GM23338 (cell line): ENCODE data around the gene ATXN7L1. TPM values are rescaled to one million over a fixed set of nuclear protein-coding genes. Genes with fewer than 3 reads are reported as not detected.

Experiments
- ATAC-seq: fragments of 200-7000 bp; cut with Tn5 transposase; 3 replicates; pipeline ENCODE4 v1.9.1; 2020
- DNase-seq: peaks from one replicate; pipeline ENCODE4 v3.0.0-alpha.2; 2015; ENCODE audit warnings: low spot score
- H2AFZ ChIP-seq: fragments of 200-600 bp; sonication (generic); 2 replicates; pipeline ENCODE4 v1.8.0; 2016; ENCODE audit warnings: antibody characterized with exemption, mild to moderate bottlenecking, moderate library complexity
- H3F3A ChIP-seq: fragments of 200-600 bp; sonication (generic); replicated peaks from 2 replicates; pipeline ENCODE4 v1.8.0; 2017; ENCODE audit warnings: antibody characterized with exemption, mixed run types, low read depth
- H3K27ac ChIP-seq: fragments of 200-600 bp; sonication (generic); 2 replicates; pipeline ENCODE4 v1.6.1; 2016; ENCODE audit warnings: low read depth
- H3K27me3 ChIP-seq: fragments of 200-600 bp; sonication (generic); 2 replicates; pipeline ENCODE4 v1.8.0; 2016; ENCODE audit warnings: mild to moderate bottlenecking, mixed run types, moderate library complexity; ENCODE audit not compliant: insufficient read depth
- H3K36me3 ChIP-seq: fragments of 200-600 bp; sonication (generic); 2 replicates; pipeline ENCODE4 v1.8.0; 2016; ENCODE audit warnings: mild to moderate bottlenecking; ENCODE audit not compliant: insufficient read depth
- H3K4me1 ChIP-seq: fragments of 200-600 bp; sonication (generic); 2 replicates; pipeline ENCODE4 v1.8.0; 2016; ENCODE audit warnings: mild to moderate bottlenecking, moderate library complexity; ENCODE audit not compliant: insufficient read depth
- H3K4me2 ChIP-seq: fragments of 200-600 bp; sonication (generic); 2 replicates; pipeline ENCODE4 v1.7.1; 2017; ENCODE audit warnings: mixed run types
- H3K4me3 ChIP-seq: fragments of 200-600 bp; sonication (generic); 2 replicates; pipeline ENCODE4 v1.6.1; 2016; ENCODE audit warnings: mixed run types
- H3K79me2 ChIP-seq: fragments of 200-600 bp; sonication (generic); replicated peaks from 2 replicates; pipeline ENCODE4 v1.8.0; 2017; ENCODE audit warnings: mild to moderate bottlenecking; ENCODE audit not compliant: insufficient read depth
- H3K9me2 ChIP-seq: fragments of 200-600 bp; sonication (generic); 2 replicates; pipeline ENCODE4 v1.8.0; 2017; ENCODE audit not compliant: insufficient read depth
- H4K20me1 ChIP-seq: fragments of 200-600 bp; sonication (generic); replicated peaks from 2 replicates; pipeline ENCODE4 v1.8.0; 2017; ENCODE audit warnings: mild to moderate bottlenecking; ENCODE audit not compliant: insufficient read depth
- H3K27ac Mint-ChIP-seq: 2 replicates; pipeline ENCODE4 v1.8.0; 2020; ENCODE audit warnings: inconsistent platforms, mild to moderate bottlenecking, moderate library complexity, mixed read lengths
- H3K27me3 Mint-ChIP-seq: 3 replicates; pipeline ENCODE4 v1.8.0; 2022; ENCODE audit warnings: low read depth, mild to moderate bottlenecking, moderate library complexity, mixed read lengths, inconsistent platforms; ENCODE audit not compliant: insufficient read depth, poor library complexity
- H3K36me3 Mint-ChIP-seq: 3 replicates; pipeline ENCODE4 v1.8.0; 2021; ENCODE audit warnings: low read depth, mild to moderate bottlenecking, inconsistent platforms, moderate library complexity, mixed read lengths
- H3K4me1 Mint-ChIP-seq: 3 replicates; pipeline ENCODE4 v1.8.0; 2020; ENCODE audit warnings: mild to moderate bottlenecking, inconsistent platforms, mixed read lengths
- H3K4me3 Mint-ChIP-seq: 3 replicates; pipeline ENCODE4 v1.8.0; 2021; ENCODE audit warnings: moderate library complexity, mild to moderate bottlenecking, inconsistent platforms, mixed read lengths
- H3K9me3 Mint-ChIP-seq: 3 replicates; pipeline ENCODE4 v1.8.0; 2020; ENCODE audit warnings: moderate library complexity, mild to moderate bottlenecking, inconsistent platforms, mixed read lengths
- CREB1 ChIP-seq: fragments of 250-450 bp; sonication (Bioruptor Pico); IDR thresholded peaks from 2 replicates; pipeline ENCODE4 v1.5.0; 2020; ENCODE audit warnings: low read depth, mild to moderate bottlenecking, moderate library complexity
- CTCF ChIP-seq, 2 experiments: fragments of 200-600 bp in 1 of 2; sonication (generic) in 1 of 2; conservative IDR thresholded peaks; 2 replicates each; pipeline versions ENCODE4 v1.5.1 to v1.6.1; 2016 to 2017; ENCODE audit warnings: antibody characterized with exemption in 2 of 2, low read depth in 2 of 2, mild to moderate bottlenecking in 2 of 2, moderate library complexity in 1 of 2
- EZH2 ChIP-seq: fragments of 200-600 bp; sonication (generic); IDR thresholded peaks from one replicate; pipeline ENCODE4 v1.8.0; 2017; ENCODE audit warnings: antibody characterized with exemption, mild to moderate bottlenecking, low read depth; ENCODE audit not compliant: unreplicated experiment
- EZH2phosphoT487 ChIP-seq: fragments of 200-600 bp; sonication (generic); IDR thresholded peaks from one replicate; pipeline ENCODE4 v1.8.1; 2018; ENCODE audit warnings: antibody characterized with exemption; ENCODE audit not compliant: unreplicated experiment
- JUNB ChIP-seq: IDR thresholded peaks from one replicate; pipeline ENCODE4 v1.6.1; 2016; ENCODE audit warnings: antibody characterized with exemption; ENCODE audit not compliant: unreplicated experiment
- NANOG ChIP-seq: IDR thresholded peaks from 2 replicates; pipeline ENCODE4 v1.6.1; 2016; ENCODE audit warnings: antibody characterized with exemption, borderline replicate concordance
- POLR2AphosphoS5 ChIP-seq: IDR thresholded peaks from 2 replicates; pipeline ENCODE4 v1.6.1; 2016; ENCODE audit warnings: antibody characterized with exemption, low read depth
- REST ChIP-seq: IDR thresholded peaks from one replicate; pipeline ENCODE4 v1.6.1; 2018; ENCODE audit warnings: antibody characterized with exemption; ENCODE audit not compliant: unreplicated experiment
- STAT1 ChIP-seq: IDR thresholded peaks from one replicate; pipeline ENCODE4 v1.6.1; 2016; ENCODE audit warnings: antibody characterized with exemption; ENCODE audit not compliant: unreplicated experiment
- ZNF114 ChIP-seq: fragments of 250-450 bp; sonication (Bioruptor Pico); IDR thresholded peaks from 2 replicates; pipeline ENCODE4 v1.5.0; 2020; ENCODE audit warnings: mild to moderate bottlenecking, moderate library complexity
- ZNF331 ChIP-seq: fragments of 250-450 bp; sonication (Bioruptor Pico); IDR thresholded peaks from 2 replicates; pipeline ENCODE4 v1.5.0; 2020; ENCODE audit warnings: low read depth, mild to moderate bottlenecking, moderate library complexity
- polyA plus RNA-seq: library from polyadenylated mRNA; unstranded; fragments of >200 nt; fragmentation: Nextera tagmentation; extraction: Ambion mirVana; gene quantifications from 2 replicates; pipeline ENCODE4 v1.2.1, GENCODE V29; 2016
- total RNA-seq: library from RNA; depleted of rRNA; stranded (reverse); fragments of >200 nt; shearing (Covaris generic); gene quantifications from 2 replicates; pipeline ENCODE4 v1.2.3, GENCODE V29; 2014
- TF ChIP-seq, protein P1 (sequence below): IDR thresholded peaks from 2 replicates; pipeline ENCODE4 v1.6.1; 2016; ENCODE audit warnings: antibody characterized with exemption
- TF ChIP-seq, protein P2 (sequence below): fragments of 250-450 bp; sonication (Bioruptor Pico); IDR thresholded peaks from 2 replicates; pipeline ENCODE4 v1.5.0; 2020; ENCODE audit warnings: mild to moderate bottlenecking, moderate library complexity

ATXN7L1 gene
- total and polyA plus RNA-seq, 2 experiments from 2014 or later, result 22.8 to 29.8 TPM

- Histone ChIP-seq H2AFZ (no peak overlapping the region), H3K79me2 (peaks cover 50% of the 10 kb centered on the region), H3K27ac (peak overlapping the region; percentile 75), H4K20me1 (0 out of 2 replicates have a peak, but pooled peaks cover 3% of the 10 kb centered on the region), H3F3A (peaks cover 22% of the 10 kb centered on the region), H3K9me2 (peaks cover 5% of the 10 kb centered on the region; the same call in 1 of the 2 replicates), H3K4me3 (peak overlapping the region; percentile 42), H3K4me1 (peaks cover 73% of the 10 kb centered on the region), H3K36me3 (no peaks in the 10 kb centered on the region), H3K27me3 (no peaks in the 10 kb centered on the region), H3K4me2 (peak overlapping the region; percentile 68)
- Mint-ChIP-seq H3K4me3 (peak overlapping the region; percentile 59), H3K4me1 (peaks cover 64% of the 10 kb centered on the region), H3K27ac (no peak overlapping the region), H3K9me3 (no peaks in the 10 kb centered on the region), H3K27me3 (peaks cover 7% of the 10 kb centered on the region), H3K36me3 (no peaks in the 10 kb centered on the region; the same call in 2 of the 3 replicates)
- peak; percentile 7 for ATAC-seq
- DNase-seq, result peak; percentile 43
- TF ChIP-seq ZNF331 (CRISPR knock-in tag) (no peak), STAT1 (no peak), CTCF (conservative IDR thresholded peaks at IDR 0.05; ENCODE audit: low read depth in 2 of 2) (no peak), JUNB (no peak), CREB1 (no peak), REST (no peak), POLR2AphosphoS5 (no peak), EZH2phosphoT487 (no peak), EZH2 (no peak), ZNF114 (no peak), NANOG (no peak)
- TF ChIP-seq, protein P1, sequence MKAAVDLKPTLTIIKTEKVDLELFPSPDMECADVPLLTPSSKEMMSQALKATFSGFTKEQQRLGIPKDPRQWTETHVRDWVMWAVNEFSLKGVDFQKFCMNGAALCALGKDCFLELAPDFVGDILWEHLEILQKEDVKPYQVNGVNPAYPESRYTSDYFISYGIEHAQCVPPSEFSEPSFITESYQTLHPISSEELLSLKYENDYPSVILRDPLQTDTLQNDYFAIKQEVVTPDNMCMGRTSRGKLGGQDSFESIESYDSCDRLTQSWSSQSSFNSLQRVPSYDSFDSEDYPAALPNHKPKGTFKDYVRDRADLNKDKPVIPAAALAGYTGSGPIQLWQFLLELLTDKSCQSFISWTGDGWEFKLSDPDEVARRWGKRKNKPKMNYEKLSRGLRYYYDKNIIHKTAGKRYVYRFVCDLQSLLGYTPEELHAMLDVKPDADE, result no peak
- TF ChIP-seq, protein P2, sequence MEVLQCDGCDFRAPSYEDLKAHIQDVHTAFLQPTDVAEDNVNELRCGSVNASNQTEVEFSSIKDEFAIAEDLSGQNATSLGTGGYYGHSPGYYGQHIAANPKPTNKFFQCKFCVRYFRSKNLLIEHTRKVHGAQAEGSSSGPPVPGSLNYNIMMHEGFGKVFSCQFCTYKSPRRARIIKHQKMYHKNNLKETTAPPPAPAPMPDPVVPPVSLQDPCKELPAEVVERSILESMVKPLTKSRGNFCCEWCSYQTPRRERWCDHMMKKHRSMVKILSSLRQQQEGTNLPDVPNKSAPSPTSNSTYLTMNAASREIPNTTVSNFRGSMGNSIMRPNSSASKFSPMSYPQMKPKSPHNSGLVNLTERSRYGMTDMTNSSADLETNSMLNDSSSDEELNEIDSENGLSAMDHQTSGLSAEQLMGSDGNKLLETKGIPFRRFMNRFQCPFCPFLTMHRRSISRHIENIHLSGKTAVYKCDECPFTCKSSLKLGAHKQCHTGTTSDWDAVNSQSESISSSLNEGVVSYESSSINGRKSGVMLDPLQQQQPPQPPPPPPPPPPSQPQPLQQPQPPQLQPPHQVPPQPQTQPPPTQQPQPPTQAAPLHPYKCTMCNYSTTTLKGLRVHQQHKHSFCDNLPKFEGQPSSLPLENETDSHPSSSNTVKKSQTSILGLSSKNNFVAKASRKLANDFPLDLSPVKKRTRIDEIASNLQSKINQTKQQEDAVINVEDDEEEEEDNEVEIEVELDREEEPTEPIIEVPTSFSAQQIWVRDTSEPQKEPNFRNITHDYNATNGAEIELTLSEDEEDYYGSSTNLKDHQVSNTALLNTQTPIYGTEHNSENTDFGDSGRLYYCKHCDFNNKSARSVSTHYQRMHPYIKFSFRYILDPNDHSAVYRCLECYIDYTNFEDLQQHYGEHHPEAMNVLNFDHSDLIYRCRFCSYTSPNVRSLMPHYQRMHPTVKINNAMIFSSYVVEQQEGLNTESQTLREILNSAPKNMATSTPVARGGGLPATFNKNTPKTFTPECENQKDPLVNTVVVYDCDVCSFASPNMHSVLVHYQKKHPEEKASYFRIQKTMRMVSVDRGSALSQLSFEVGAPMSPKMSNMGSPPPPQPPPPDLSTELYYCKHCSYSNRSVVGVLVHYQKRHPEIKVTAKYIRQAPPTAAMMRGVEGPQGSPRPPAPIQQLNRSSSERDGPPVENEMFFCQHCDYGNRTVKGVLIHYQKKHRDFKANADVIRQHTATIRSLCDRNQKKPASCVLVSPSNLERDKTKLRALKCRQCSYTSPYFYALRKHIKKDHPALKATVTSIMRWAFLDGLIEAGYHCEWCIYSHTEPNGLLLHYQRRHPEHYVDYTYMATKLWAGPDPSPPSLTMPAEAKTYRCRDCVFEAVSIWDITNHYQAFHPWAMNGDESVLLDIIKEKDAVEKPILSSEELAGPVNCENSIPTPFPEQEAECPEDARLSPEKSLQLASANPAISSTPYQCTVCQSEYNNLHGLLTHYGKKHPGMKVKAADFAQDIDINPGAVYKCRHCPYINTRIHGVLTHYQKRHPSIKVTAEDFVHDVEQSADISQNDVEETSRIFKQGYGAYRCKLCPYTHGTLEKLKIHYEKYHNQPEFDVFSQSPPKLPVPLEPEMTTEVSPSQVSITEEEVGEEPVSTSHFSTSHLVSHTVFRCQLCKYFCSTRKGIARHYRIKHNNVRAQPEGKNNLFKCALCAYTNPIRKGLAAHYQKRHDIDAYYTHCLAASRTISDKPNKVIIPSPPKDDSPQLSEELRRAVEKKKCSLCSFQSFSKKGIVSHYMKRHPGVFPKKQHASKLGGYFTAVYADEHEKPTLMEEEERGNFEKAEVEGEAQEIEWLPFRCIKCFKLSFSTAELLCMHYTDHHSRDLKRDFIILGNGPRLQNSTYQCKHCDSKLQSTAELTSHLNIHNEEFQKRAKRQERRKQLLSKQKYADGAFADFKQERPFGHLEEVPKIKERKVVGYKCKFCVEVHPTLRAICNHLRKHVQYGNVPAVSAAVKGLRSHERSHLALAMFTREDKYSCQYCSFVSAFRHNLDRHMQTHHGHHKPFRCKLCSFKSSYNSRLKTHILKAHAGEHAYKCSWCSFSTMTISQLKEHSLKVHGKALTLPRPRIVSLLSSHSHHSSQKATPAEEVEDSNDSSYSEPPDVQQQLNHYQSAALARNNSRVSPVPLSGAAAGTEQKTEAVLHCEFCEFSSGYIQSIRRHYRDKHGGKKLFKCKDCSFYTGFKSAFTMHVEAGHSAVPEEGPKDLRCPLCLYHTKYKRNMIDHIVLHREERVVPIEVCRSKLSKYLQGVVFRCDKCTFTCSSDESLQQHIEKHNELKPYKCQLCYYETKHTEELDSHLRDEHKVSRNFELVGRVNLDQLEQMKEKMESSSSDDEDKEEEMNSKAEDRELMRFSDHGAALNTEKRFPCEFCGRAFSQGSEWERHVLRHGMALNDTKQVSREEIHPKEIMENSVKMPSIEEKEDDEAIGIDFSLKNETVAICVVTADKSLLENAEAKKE (CRISPR knock-in tag), result no peak
Observed at GRCh38 chr7:105838627-105839231, 37.7 kb downstream of the ATXN7L1 start.
